MM.1S (cell line): ENCODE measurements around the gene ZFP36L2.

Experiments
- DNase-seq: peaks from one replicate; pipeline ENCODE4 v3.0.0-alpha.2; 2015
- H2AFZ ChIP-seq: fragments of 300-600 bp; sonication (generic); 2 replicates; pipeline ENCODE4 v1.6.0; 2016; ENCODE audit warnings: antibody characterized with exemption, low read length
- H3F3A ChIP-seq: fragments of 300-600 bp; sonication (generic); 2 replicates; pipeline ENCODE4 v1.6.1; 2016; ENCODE audit warnings: mild to moderate bottlenecking, antibody characterized with exemption, low read length, moderate library complexity, mixed read lengths; ENCODE audit not compliant: insufficient read depth
- H3K27ac ChIP-seq: fragments of 300-600 bp; sonication (generic); 2 replicates; pipeline ENCODE4 v1.5.1; 2016; ENCODE audit warnings: mild to moderate bottlenecking, low read length
- H3K27me3 ChIP-seq: fragments of 300-600 bp; sonication (generic); replicated peaks from 2 replicates; pipeline ENCODE4 v1.6.0; 2016; ENCODE audit warnings: low read length; ENCODE audit not compliant: insufficient read depth
- H3K36me3 ChIP-seq: fragments of 300-600 bp; sonication (generic); replicated peaks from 2 replicates; pipeline ENCODE4 v1.6.1; 2016; ENCODE audit warnings: mild to moderate bottlenecking, low read length, mixed read lengths; ENCODE audit not compliant: insufficient read depth
- H3K4me1 ChIP-seq: fragments of 300-600 bp; sonication (generic); 2 replicates; pipeline ENCODE4 v1.6.1; 2016; ENCODE audit warnings: low read length, mixed read lengths
- H3K4me2 ChIP-seq: fragments of 300-600 bp; sonication (generic); 2 replicates; pipeline ENCODE4 v1.6.0; 2016; ENCODE audit warnings: low read depth, low read length
- H3K4me3 ChIP-seq: fragments of 300-600 bp; sonication (generic); 2 replicates; pipeline ENCODE4 v1.5.1; 2016; ENCODE audit warnings: low read length, mixed read lengths
- H3K79me2 ChIP-seq: fragments of 300-600 bp; sonication (generic); 2 replicates; pipeline ENCODE4 v1.6.1; 2016; ENCODE audit warnings: mixed run types, low read length, mixed read lengths
- H3K9ac ChIP-seq: fragments of 300-600 bp; sonication (generic); 2 replicates; pipeline ENCODE4 v1.6.1; 2016; ENCODE audit warnings: low read length, mixed read lengths
- H3K9me2 ChIP-seq: fragments of 300-600 bp; sonication (generic); replicated peaks from 2 replicates; pipeline ENCODE4 v1.6.1; 2016; ENCODE audit warnings: mild to moderate bottlenecking, low read length, mixed read lengths; ENCODE audit not compliant: insufficient read depth
- H3K9me3 ChIP-seq: fragments of 300-600 bp; sonication (generic); replicated peaks from 2 replicates; pipeline ENCODE4 v1.6.1; 2016; ENCODE audit warnings: mild to moderate bottlenecking, low read length, mixed read lengths; ENCODE audit not compliant: insufficient read depth
- H4K20me1 ChIP-seq: fragments of 300-600 bp; sonication (generic); 2 replicates; pipeline ENCODE4 v1.6.1; 2016; ENCODE audit warnings: mild to moderate bottlenecking, low read length, moderate library complexity, mixed read lengths; ENCODE audit not compliant: insufficient read depth
- EZH2 ChIP-seq: fragments of 300-600 bp; sonication (generic); optimal IDR thresholded peaks from 2 replicates; pipeline ENCODE3; 2017; ENCODE audit warnings: low read depth, mild to moderate bottlenecking, antibody characterized with exemption, low read length, mixed read lengths
- EZH2phosphoT487 ChIP-seq: fragments of 300-600 bp; sonication (generic); IDR thresholded peaks from 2 replicates; pipeline ENCODE4 v1.6.1; 2018; ENCODE audit warnings: antibody characterized with exemption, low read length
- TF ChIP-seq, protein P1 (sequence below): fragments of 300-600 bp; sonication (generic); IDR thresholded peaks from 2 replicates; pipeline ENCODE4 v1.5.1; 2016; ENCODE audit warnings: antibody characterized with exemption, low read length, mixed read lengths

Gene ZFP36L2

DNA sequence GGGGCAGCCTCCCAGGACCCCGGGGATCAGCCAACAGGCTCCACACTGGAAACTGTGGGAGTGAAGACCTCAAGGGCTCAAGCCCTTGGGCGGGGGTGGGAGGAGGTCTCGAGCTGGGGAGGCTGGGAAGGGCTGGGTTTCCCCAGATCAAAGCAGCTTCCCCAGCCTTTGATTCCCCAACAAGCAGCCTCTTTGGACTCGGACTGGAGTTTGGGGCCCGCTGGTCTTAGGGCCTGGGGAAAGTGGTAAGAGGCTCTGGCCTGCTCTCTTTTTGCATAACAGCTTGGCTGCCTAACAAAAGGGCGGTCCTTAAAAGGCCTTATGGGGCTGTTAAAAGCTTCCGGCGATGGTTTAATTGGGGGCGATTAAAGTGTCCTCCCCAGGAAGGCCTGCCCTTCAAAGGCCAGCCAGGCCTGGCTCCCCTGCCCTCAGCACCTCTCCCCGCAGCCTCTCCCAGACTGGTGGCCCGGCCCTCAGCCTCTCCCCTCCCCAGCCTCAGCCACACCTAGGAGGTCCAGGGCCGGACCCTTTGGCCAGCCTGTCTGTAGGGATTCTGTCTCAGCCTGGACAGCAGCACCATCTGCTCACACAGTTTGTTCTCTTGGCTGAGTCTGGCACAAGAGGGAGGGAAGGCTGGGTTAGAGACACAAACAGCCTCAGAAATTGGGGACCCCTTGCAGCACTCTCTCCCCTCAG lies 39.6 kb downstream of the ZFP36L2 start:
- no peaks in the 10 kb centered on the region for H3K4me1 ChIP-seq

DNA sequence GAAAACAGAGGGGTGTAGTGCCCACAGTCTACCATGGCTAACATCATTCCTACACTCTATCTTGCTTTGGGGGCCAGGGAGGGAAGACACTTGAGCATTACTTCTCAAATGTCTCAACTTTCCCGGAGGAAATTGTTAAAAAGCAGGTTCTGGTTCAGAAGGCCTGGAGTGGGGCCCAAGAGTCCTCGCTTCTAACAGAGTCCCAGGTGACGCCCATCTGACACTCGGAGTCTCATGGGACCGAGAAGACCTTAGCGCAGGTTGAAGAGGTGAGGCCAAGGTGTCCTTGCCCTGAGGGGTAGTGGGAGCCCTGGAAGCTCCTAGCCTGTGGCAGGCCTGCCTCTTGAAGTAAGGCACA lies 40.1 kb downstream of the ZFP36L2 start:
- H2AFZ ChIP-seq, result no peak overlapping the region
- H3K27me3 ChIP-seq, result no peaks in the 10 kb centered on the region
- H3K4me1 ChIP-seq, result no peaks in the 10 kb centered on the region
- no peaks in the 10 kb centered on the region for H3F3A ChIP-seq
- no peaks in the 10 kb centered on the region for H3K36me3 ChIP-seq
- no peak overlapping the region for H3K4me2 ChIP-seq
- no peak overlapping the region for H3K27ac ChIP-seq
- no peaks in the 10 kb centered on the region for H3K9me3 ChIP-seq
- no peaks in the 10 kb centered on the region for H3K9me2 ChIP-seq
- H3K4me3 ChIP-seq, result no peak overlapping the region
- DNase-seq, result no peak
- TF ChIP-seq EZH2 (no peak), EZH2phosphoT487 (no peak)
- TF ChIP-seq, protein P1, sequence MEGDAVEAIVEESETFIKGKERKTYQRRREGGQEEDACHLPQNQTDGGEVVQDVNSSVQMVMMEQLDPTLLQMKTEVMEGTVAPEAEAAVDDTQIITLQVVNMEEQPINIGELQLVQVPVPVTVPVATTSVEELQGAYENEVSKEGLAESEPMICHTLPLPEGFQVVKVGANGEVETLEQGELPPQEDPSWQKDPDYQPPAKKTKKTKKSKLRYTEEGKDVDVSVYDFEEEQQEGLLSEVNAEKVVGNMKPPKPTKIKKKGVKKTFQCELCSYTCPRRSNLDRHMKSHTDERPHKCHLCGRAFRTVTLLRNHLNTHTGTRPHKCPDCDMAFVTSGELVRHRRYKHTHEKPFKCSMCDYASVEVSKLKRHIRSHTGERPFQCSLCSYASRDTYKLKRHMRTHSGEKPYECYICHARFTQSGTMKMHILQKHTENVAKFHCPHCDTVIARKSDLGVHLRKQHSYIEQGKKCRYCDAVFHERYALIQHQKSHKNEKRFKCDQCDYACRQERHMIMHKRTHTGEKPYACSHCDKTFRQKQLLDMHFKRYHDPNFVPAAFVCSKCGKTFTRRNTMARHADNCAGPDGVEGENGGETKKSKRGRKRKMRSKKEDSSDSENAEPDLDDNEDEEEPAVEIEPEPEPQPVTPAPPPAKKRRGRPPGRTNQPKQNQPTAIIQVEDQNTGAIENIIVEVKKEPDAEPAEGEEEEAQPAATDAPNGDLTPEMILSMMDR, result no peak
- H4K20me1 ChIP-seq, result no peaks in the 10 kb centered on the region
- H3K79me2 ChIP-seq, result no peaks in the 10 kb centered on the region
- no peak overlapping the region for H3K9ac ChIP-seq

More for the DNA sequence above, 39.6 kb downstream of the ZFP36L2 start:
- no peaks in the 10 kb centered on the region for H3F3A ChIP-seq
- H3K4me2 ChIP-seq, result no peak overlapping the region
- no peaks in the 10 kb centered on the region for H3K9me2 ChIP-seq
- TF ChIP-seq EZH2phosphoT487 (no peak), EZH2 (no peak)
- TF ChIP-seq, protein P1, result no peak
- H4K20me1 ChIP-seq, result no peaks in the 10 kb centered on the region
- no peak for DNase-seq
- H3K27ac ChIP-seq, result no peak overlapping the region
- no peak overlapping the region for H2AFZ ChIP-seq
- no peak overlapping the region for H3K4me3 ChIP-seq
- no peak overlapping the region for H3K9ac ChIP-seq
- H3K36me3 ChIP-seq, result no peaks in the 10 kb centered on the region
- no peaks in the 10 kb centered on the region for H3K9me3 ChIP-seq
- no peaks in the 10 kb centered on the region for H3K27me3 ChIP-seq
- H3K79me2 ChIP-seq, result no peaks in the 10 kb centered on the region

DNA sequence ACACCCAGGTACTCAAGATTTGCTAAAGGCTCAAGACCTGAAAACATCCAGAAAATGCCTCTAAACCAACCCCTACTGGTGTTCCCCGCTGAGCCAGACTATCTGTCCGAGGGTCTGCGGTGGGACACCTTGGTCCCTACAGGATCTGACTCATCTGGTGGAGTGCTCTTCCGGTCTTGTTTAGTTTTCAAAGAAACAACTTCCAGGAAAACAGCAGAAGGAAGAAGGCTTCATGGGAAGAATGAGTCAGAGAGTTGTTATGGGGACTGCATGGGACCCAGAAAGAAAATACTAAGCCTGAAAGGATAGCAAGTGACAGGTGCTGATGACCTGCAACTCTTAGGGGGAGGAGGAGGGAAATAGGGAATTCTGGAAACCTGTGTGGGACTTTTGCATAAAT lies 41.3 kb downstream of the ZFP36L2 start:
- Histone ChIP-seq H3K27ac (no peak overlapping the region), H3K4me1 (no peaks in the 10 kb centered on the region)

More for the DNA sequence above, 41.3 kb downstream of the ZFP36L2 start:
- Histone ChIP-seq H3K9me3 (no peaks in the 10 kb centered on the region), H3K4me3 (no peak overlapping the region), H3K9ac (no peak overlapping the region), H3K36me3 (no peaks in the 10 kb centered on the region), H3F3A (no peaks in the 10 kb centered on the region), H3K4me2 (no peak overlapping the region), H3K79me2 (no peaks in the 10 kb centered on the region), H4K20me1 (no peaks in the 10 kb centered on the region), H3K9me2 (no peaks in the 10 kb centered on the region), H2AFZ (no peak overlapping the region), H3K27me3 (no peaks in the 10 kb centered on the region)
- TF ChIP-seq EZH2 (no peak), EZH2phosphoT487 (no peak)
- TF ChIP-seq, protein P1, result no peak
- DNase-seq, result no peak
